ENCODE measurements around the gene ACTL9. TPM values are rescaled to one million over a fixed set of nuclear protein-coding genes. Genes with fewer than 3 reads are reported as not detected.

The ACTL9 gene
- total RNA-seq, 1 donor from 2014 or later: not detected

DNA sequence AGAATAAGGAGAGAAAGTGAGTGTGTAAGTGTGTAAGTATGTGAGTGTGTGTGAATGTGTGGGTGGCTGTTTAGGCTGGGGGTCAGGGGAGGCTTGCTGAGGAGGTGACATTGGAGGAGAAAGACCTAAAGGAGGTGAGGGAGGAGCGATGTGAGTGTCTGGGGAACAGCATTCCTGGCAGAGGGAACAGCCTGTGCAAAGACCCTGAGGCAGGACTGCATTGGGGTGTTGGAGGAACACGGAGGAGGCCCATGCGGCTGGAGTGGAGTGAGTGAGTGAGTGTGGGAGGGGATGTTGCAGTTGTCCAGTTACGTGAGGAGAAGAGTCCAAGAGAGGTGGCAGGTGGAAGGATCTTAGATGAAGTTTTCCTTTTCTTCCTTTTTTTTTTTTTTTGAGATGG is 36.3 kb downstream of the ACTL9 start:
- no peak for DNase-seq (ENCODE audit: low read depth)

DNA sequence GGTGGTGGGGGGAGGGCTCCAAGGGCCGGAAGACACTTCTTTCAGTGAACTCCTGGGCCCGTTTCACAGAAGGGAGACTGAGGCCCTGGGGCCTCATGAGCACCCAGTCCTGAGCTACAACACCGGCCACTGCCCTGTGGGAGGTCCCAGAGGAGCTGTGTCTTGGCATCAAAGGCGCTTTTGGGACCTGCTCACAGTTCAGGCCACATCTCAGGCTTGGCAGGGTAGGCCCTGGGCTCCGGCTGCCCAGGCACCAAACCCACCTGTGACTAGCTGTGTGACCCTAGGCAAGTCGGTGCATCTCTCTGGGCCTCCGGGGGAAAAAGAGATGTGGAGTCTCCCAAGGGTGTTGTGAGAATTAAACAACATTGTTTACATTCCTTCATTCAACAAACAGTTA is 38.7 kb downstream of the ACTL9 start:
- no peaks in the 10 kb centered on the region for H3K27me3 ChIP-seq (ENCODE audit: control insufficient read depth, insufficient read depth, low read length)
- FAIRE-seq: no peak

More for the DNA sequence above, 36.3 kb downstream of the ACTL9 start:
- Histone ChIP-seq H3K4me3 (ENCODE audit: low read depth, low read length) (no peak overlapping the region), H3K27me3 (ENCODE audit: control insufficient read depth, insufficient read depth, low read length) (no peaks in the 10 kb centered on the region), H3K36me3 (ENCODE audit: control insufficient read depth, insufficient read depth, low read length) (no peaks in the 10 kb centered on the region)
- peak; percentile 7 for FAIRE-seq
- TF ChIP-seq, protein P1, sequence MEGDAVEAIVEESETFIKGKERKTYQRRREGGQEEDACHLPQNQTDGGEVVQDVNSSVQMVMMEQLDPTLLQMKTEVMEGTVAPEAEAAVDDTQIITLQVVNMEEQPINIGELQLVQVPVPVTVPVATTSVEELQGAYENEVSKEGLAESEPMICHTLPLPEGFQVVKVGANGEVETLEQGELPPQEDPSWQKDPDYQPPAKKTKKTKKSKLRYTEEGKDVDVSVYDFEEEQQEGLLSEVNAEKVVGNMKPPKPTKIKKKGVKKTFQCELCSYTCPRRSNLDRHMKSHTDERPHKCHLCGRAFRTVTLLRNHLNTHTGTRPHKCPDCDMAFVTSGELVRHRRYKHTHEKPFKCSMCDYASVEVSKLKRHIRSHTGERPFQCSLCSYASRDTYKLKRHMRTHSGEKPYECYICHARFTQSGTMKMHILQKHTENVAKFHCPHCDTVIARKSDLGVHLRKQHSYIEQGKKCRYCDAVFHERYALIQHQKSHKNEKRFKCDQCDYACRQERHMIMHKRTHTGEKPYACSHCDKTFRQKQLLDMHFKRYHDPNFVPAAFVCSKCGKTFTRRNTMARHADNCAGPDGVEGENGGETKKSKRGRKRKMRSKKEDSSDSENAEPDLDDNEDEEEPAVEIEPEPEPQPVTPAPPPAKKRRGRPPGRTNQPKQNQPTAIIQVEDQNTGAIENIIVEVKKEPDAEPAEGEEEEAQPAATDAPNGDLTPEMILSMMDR (IDR thresholded peaks at IDR 0.05; ENCODE audit: insufficient read depth, low read length, severe bottlenecking): no peak

DNA sequence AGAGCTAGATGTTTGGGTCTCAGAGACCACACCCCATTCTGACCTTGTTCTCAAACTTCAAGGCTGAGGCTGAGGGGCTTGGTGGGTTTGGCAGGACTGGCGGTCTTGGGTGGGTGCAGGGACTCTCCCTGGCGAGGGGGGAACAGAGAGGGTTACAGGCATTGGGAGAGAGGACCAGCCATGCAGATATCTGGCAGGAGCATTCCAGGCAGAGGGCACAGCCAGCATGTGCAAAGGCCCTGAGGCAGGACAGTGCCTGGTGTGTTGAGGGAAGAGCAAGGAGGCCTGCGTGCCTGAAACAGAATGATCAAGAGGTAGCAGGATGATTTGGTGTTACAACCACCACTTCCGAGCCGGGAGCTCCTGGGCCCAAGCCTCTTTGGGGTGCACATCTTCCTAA is 40.7 kb downstream of the ACTL9 start:
- no peak for FAIRE-seq

More for the DNA sequence above, 38.7 kb downstream of the ACTL9 start:
- Histone ChIP-seq H3K4me3 (ENCODE audit: low read depth, low read length) (no peak overlapping the region), H3K36me3 (ENCODE audit: control insufficient read depth, insufficient read depth, low read length) (no peaks in the 10 kb centered on the region)
- TF ChIP-seq, protein P1 (IDR thresholded peaks at IDR 0.05; ENCODE audit: insufficient read depth, low read length, severe bottlenecking): no peak
- no peak for DNase-seq (ENCODE audit: low read depth)

DNA sequence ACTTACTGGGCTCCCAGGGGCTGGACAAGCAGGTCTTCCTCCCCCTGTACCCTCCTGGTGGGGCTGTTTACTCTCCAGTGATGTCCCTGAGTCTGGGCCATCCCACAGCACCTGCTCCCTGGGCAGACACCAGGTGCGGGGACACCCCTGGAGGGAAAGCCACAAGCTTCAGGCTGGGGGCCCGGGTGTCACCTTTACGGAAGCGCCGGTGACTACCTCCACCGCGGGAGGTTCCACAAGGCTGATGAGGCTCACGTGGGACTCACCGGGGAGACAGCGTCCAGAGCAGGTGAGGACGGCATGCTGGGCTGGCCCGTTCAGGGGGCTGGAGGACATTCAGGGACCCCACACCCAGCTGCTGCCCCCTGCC is 43.3 kb downstream of the ACTL9 start:
- FAIRE-seq (no peak), DNase-seq (ENCODE audit: low read depth) (no peak)
- TF ChIP-seq, protein P1 (IDR thresholded peaks at IDR 0.05; ENCODE audit: insufficient read depth, low read length, severe bottlenecking): no peak
- H3K4me3 ChIP-seq (ENCODE audit: low read depth, low read length): no peak overlapping the region
- no peaks in the 10 kb centered on the region for H3K27me3 ChIP-seq (ENCODE audit: control insufficient read depth, insufficient read depth, low read length)
- no peaks in the 10 kb centered on the region for H3K36me3 ChIP-seq (ENCODE audit: control insufficient read depth, insufficient read depth, low read length)

More for the DNA sequence above, 40.7 kb downstream of the ACTL9 start:
- TF ChIP-seq, protein P1 (IDR thresholded peaks at IDR 0.05; ENCODE audit: insufficient read depth, low read length, severe bottlenecking): no peak
- Histone ChIP-seq H3K36me3 (ENCODE audit: control insufficient read depth, insufficient read depth, low read length) (no peaks in the 10 kb centered on the region), H3K4me3 (ENCODE audit: low read depth, low read length) (no peak overlapping the region), H3K27me3 (ENCODE audit: control insufficient read depth, insufficient read depth, low read length) (no peaks in the 10 kb centered on the region)
- DNase-seq (ENCODE audit: low read depth): no peak

DNA sequence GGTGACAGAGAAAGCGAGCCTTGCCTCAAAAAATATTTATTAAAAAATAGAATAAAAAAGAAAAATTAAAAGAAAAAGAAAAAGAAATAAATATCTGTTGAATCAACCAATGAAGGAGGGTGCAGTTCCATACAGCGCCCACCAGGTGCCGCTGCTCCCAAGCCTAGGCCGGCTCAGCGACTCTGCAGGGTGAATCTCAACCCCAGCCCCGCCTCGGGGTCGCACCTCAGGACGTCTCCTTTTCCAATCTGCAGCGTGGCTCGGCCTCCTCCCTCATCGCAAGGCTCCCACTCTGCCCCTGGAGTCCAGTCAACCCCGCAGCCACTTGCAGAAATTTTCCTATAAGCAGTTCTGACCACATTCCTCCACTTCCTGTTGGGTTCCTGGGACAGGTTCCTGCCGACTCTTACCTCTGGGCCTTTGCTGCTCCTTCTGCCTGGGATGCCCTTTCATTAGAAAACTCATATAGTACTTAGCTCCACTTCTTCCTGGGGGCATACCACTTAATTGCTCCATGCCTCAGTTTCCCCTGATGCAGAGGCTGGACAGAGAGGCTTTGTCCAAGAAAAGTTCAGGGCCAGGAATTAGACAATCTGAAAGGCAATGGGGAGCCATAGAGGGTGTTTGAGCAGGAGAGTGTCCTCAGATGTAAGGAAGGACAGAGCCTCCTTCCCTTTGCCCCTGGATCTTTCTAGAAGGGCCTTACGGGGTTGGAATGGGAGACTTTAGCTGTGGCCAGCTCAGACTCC is 43.8 kb downstream of the ACTL9 start:
- no peaks in the 10 kb centered on the region for H3K36me3 ChIP-seq (ENCODE audit: control insufficient read depth, insufficient read depth, low read length)
- DNase-seq (ENCODE audit: low read depth) (peak; percentile 3), FAIRE-seq (no peak)
- TF ChIP-seq, protein P1 (IDR thresholded peaks at IDR 0.05; ENCODE audit: insufficient read depth, low read length, severe bottlenecking): peak; percentile 82
- no peaks in the 10 kb centered on the region for H3K27me3 ChIP-seq (ENCODE audit: control insufficient read depth, insufficient read depth, low read length)
- no peak overlapping the region for H3K4me3 ChIP-seq (ENCODE audit: low read depth, low read length)

DNA sequence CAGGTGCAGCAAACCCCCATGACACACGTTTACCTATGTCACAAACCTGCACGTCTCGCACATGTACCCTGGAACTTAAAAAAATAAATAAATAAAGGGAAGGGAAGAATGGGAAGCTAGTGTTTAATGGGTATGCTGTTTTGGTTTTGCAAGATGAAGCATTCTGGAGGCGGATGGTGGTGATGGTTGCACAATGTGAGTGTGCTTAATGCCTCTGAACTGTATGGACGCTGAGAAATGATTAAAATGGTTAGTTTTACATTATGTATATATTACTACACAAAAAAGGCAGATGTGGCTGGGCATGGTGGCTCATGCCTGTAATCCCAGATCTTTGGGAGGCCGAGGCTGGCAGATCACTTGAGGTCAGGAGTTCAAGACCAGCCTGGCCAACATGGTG is 50.4 kb downstream of the ACTL9 start:
- Histone ChIP-seq H3K27me3 (ENCODE audit: control insufficient read depth, insufficient read depth, low read length) (no peaks in the 10 kb centered on the region), H3K4me3 (ENCODE audit: low read depth, low read length) (no peak overlapping the region), H3K36me3 (ENCODE audit: control insufficient read depth, insufficient read depth, low read length) (no peaks in the 10 kb centered on the region)
- FAIRE-seq: no peak
- DNase-seq (ENCODE audit: low read depth): no peak
- TF ChIP-seq, protein P1 (IDR thresholded peaks at IDR 0.05; ENCODE audit: insufficient read depth, low read length, severe bottlenecking): no peak

Data from bronchial epithelial cell (primary cell).